Measurements from ENCODE around the gene PANK2. TPM values are rescaled to one million over a fixed set of nuclear protein-coding genes. Genes with fewer than 3 reads are reported as not detected.
"Not testable (repeated sequence)": the region's sequence is repeated elsewhere in the genome, so short reads cannot be mapped to it uniquely, and the experiment has no call there.

Gene PANK2
- total RNA-seq, 1 experiment from 2014 or later: 50.8 TPM

GRCh38 chr20:3940905-3941304 is 51.7 kb downstream of the PANK2 start:
- DNase-seq (no peak), ATAC-seq (no peak)
- BruUV-seq (replicated peaks): no TSS peak
- no peak overlapping the region for H3K27ac ChIP-seq (ENCODE audit: low read length)
- intact Hi-C loops (cut with micrococcal nuclease): no loop called here
- no peak overlapping the region for H3K4me3 ChIP-seq (ENCODE audit: low read length)
- peaks cover 3% of the 10 kb centered on the region; the same call in 1 of the 2 replicates for H3K36me3 ChIP-seq (ENCODE audit: low read depth, low read length)
- no peaks in the 10 kb centered on the region for H3K79me2 ChIP-seq (ENCODE audit: low read length)
- POLR2A ChIA-PET (ENCODE audit: unreplicated experiment): no interaction called here
- CTCF ChIA-PET: no interaction called here
- no peak overlapping the region for H3K4me2 ChIP-seq (ENCODE audit: low read length)
- no peak for TF ChIP-seq EZH2phosphoT487 (IDR thresholded peaks at IDR 0.05; ENCODE audit: borderline replicate concordance, low read length)
- H3K27me3 ChIP-seq (ENCODE audit: low read length): no peaks in the 10 kb centered on the region
- H3K9me3 ChIP-seq (ENCODE audit: low read length): no peaks in the 10 kb centered on the region
- no peak overlapping the region for H2AFZ ChIP-seq (ENCODE audit: low read length)
- H3K4me1 ChIP-seq (ENCODE audit: insufficient read depth, low read length): 0 out of 2 replicates have a peak, but pooled peaks cover 3% of the 10 kb centered on the region
- H3K9ac ChIP-seq (ENCODE audit: low read length): no peak overlapping the region
- H4K20me1 ChIP-seq (ENCODE audit: low read length): no peaks in the 10 kb centered on the region
- no peaks in the 10 kb centered on the region for H3F3A ChIP-seq (ENCODE audit: low read length, unreplicated experiment)
- no peaks in the 10 kb centered on the region for H3K9me2 ChIP-seq (replicated peaks; ENCODE audit: low read length)

GRCh38 chr20:3946666-3947065 is 57.5 kb downstream of the PANK2 start:
- CTCF ChIA-PET: not testable (repeated sequence)

GRCh38 chr20:3964719-3965118 is 75.5 kb downstream of the PANK2 start:
- Histone ChIP-seq H3K36me3 (ENCODE audit: low read depth, low read length) (no peaks in the 10 kb centered on the region), H3K9me2 (replicated peaks; ENCODE audit: low read length) (no peaks in the 10 kb centered on the region), H3K27ac (ENCODE audit: low read length) (no peak overlapping the region), H3K9ac (ENCODE audit: low read length) (no peak overlapping the region), H3K9me3 (ENCODE audit: low read length) (no peaks in the 10 kb centered on the region), H3K4me1 (ENCODE audit: insufficient read depth, low read length) (no peaks in the 10 kb centered on the region), H3K4me3 (ENCODE audit: low read length) (no peak overlapping the region), H3F3A (ENCODE audit: low read length, unreplicated experiment) (no peaks in the 10 kb centered on the region), H3K79me2 (ENCODE audit: low read length) (no peaks in the 10 kb centered on the region), H2AFZ (ENCODE audit: low read length) (no peak overlapping the region), H3K4me2 (ENCODE audit: low read length) (no peak overlapping the region), H4K20me1 (ENCODE audit: low read length) (no peaks in the 10 kb centered on the region), H3K27me3 (ENCODE audit: low read length) (no peaks in the 10 kb centered on the region)
- ChIA-PET CTCF (no interaction called here), POLR2A (ENCODE audit: unreplicated experiment) (no interaction called here)
- BruUV-seq (replicated peaks): no TSS peak
- intact Hi-C loops (cut with micrococcal nuclease): no loop called here
- DNase-seq (no peak), ATAC-seq (no peak)
- no peak for TF ChIP-seq EZH2phosphoT487 (IDR thresholded peaks at IDR 0.05; ENCODE audit: borderline replicate concordance, low read length)
- no peak for TF ChIP-seq CTCF (conservative IDR thresholded peaks at IDR 0.05; ENCODE audit: low read depth, low read length)
- TF ChIP-seq EZH2 (IDR thresholded peaks at IDR 0.05; ENCODE audit: low read length, unreplicated experiment): no peak

More at GRCh38 chr20:3946666-3947065, 57.5 kb downstream of the PANK2 start:
- H2AFZ ChIP-seq (ENCODE audit: low read length); POLR2A ChIA-PET (ENCODE audit: unreplicated experiment); H3K27ac ChIP-seq (ENCODE audit: low read length); intact Hi-C loops (cut with micrococcal nuclease); DNase-seq; BruUV-seq (replicated peaks); H3K36me3 ChIP-seq (ENCODE audit: low read depth, low read length); H3K4me3 ChIP-seq (ENCODE audit: low read length); H3K79me2 ChIP-seq (ENCODE audit: low read length); H3K9me2 ChIP-seq (replicated peaks; ENCODE audit: low read length); H3K9me3 ChIP-seq (ENCODE audit: low read length); H3F3A ChIP-seq (ENCODE audit: low read length, unreplicated experiment); H3K4me1 ChIP-seq (ENCODE audit: insufficient read depth, low read length); H3K4me2 ChIP-seq (ENCODE audit: low read length); H3K9ac ChIP-seq (ENCODE audit: low read length); H3K27me3 ChIP-seq (ENCODE audit: low read length); H4K20me1 ChIP-seq (ENCODE audit: low read length); ATAC-seq: not testable (repeated sequence)

GRCh38 chr20:3966571-3966970 is 77.4 kb downstream of the PANK2 start:
- ChIA-PET POLR2A (ENCODE audit: unreplicated experiment) (no interaction called here), CTCF (no interaction called here)
- intact Hi-C loops (cut with micrococcal nuclease): no loop called here
- BruUV-seq (replicated peaks): no TSS peak
- Histone ChIP-seq H3K4me2 (ENCODE audit: low read length) (no peak overlapping the region), H3K4me3 (ENCODE audit: low read length) (no peak overlapping the region), H3K27me3 (ENCODE audit: low read length) (no peaks in the 10 kb centered on the region), H3K4me1 (ENCODE audit: insufficient read depth, low read length) (no peaks in the 10 kb centered on the region), H3K9me2 (replicated peaks; ENCODE audit: low read length) (no peaks in the 10 kb centered on the region), H3K9ac (ENCODE audit: low read length) (no peak overlapping the region), H3K9me3 (ENCODE audit: low read length) (no peaks in the 10 kb centered on the region), H4K20me1 (ENCODE audit: low read length) (no peaks in the 10 kb centered on the region), H3F3A (ENCODE audit: low read length, unreplicated experiment) (no peaks in the 10 kb centered on the region), H3K27ac (ENCODE audit: low read length) (no peak overlapping the region), H3K36me3 (ENCODE audit: low read depth, low read length) (no peaks in the 10 kb centered on the region), H3K79me2 (ENCODE audit: low read length) (no peaks in the 10 kb centered on the region), H2AFZ (ENCODE audit: low read length) (no peak overlapping the region)
- ATAC-seq (no peak), DNase-seq (no peak)
- TF ChIP-seq EZH2 (IDR thresholded peaks at IDR 0.05; ENCODE audit: low read length, unreplicated experiment) (no peak), EZH2phosphoT487 (IDR thresholded peaks at IDR 0.05; ENCODE audit: borderline replicate concordance, low read length) (no peak), CTCF (conservative IDR thresholded peaks at IDR 0.05; ENCODE audit: low read depth, low read length) (no peak)

All from PC-3 (cell line).